Stomach smooth muscle (tissue), 2 donors: Measurements from ENCODE around the gene SPG7.

Experiments used
- H3K27ac ChIP-seq: one replicate; pipeline ENCODE4 v1.7.0; 2013; ENCODE audit warnings: mild to moderate bottlenecking, low read length, inconsistent platforms
- H3K27me3 ChIP-seq, 2 donors: one replicate each; pipeline ENCODE4 v1.7.0; 2013; ENCODE audit warnings: low read length in 2 of 2; ENCODE audit not compliant: insufficient read depth in 2 of 2, control insufficient read depth in 1 of 2
- H3K36me3 ChIP-seq, 2 donors: one replicate each; pipeline ENCODE4 v1.7.0; 2013; ENCODE audit warnings: low read length in 2 of 2; ENCODE audit not compliant: control insufficient read depth in 2 of 2, insufficient read depth in 2 of 2
- H3K4me1 ChIP-seq: one replicate; pipeline ENCODE4 v1.7.0; 2013; ENCODE audit warnings: low read length; ENCODE audit not compliant: control insufficient read depth, insufficient read depth
- H3K4me3 ChIP-seq, 2 donors: one replicate each; pipeline ENCODE4 v1.7.0; 2013; ENCODE audit warnings: low read length in 2 of 2
- H3K9ac ChIP-seq, 2 donors: one replicate each; pipeline ENCODE4 v1.7.0; 2013; ENCODE audit warnings: low read length in 2 of 2, mild to moderate bottlenecking in 1 of 2
- H3K9me3 ChIP-seq, 2 donors: one replicate each; pipeline ENCODE4 v1.7.0; 2013; ENCODE audit warnings: low read length in 2 of 2; ENCODE audit not compliant: control insufficient read depth in 2 of 2
- donor health status: healthy.
- donor health status: Pancreatic carcinoma.

SPG7 gene

DNA sequence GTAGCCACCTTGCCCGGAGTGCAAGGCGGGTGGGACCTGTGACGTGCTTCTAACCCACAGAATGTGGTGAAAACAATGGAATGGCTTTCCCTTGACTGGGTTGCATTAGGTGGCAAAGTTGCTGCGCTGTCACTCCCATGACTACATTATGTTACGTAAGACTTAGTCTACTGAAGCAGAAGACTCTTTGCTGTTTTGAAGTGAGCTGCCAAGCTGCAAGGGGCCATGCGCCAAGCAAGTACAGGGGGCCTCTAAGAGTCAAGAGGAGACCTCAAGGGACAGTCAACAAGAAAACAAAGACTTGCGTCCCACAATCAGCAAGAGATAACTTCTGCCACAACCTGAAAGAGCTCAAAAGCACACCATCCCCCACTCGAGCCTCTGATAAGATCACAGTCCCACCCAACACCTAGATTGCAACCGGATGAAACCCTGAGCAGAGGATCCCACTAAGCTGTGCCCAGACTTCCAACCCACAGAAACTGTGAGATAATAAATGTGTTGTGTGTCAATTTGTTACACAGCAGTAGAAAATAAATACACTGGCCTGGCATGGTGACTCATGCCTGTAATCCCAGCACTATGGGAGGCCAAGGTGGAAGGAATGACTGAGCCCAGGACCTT, 34.3 kb upstream of the SPG7 start:
- H3K27ac ChIP-seq: no peak overlapping the region
- H3K9ac ChIP-seq: no peak overlapping the region
- H3K27me3 ChIP-seq: no peaks in the 10 kb centered on the region
- H3K9me3 ChIP-seq: no peaks in the 10 kb centered on the region
- no peak overlapping the region for H3K4me3 ChIP-seq
- H3K4me1 ChIP-seq: peaks cover 19% of the 10 kb centered on the region
- no peaks in the 10 kb centered on the region for H3K36me3 ChIP-seq

DNA sequence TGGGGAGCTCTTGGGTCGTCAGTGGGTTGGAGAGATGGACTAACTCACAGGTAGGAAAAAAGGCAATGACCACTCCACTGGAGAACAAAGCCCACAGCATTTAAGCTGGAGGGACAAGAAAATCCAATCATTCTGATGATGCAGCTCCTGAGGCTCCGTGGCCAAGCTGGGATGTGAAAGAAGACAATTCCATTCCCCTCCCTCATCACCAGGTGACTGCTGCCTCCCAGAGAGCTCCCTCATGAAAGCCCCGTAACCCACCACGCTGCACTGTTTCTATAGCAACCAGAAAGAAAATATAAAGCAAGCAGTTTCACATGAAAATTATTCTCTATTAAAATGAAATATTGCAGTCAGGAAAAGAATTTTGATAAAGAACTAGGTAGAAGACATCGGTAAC, 33.1 kb upstream of the SPG7 start:
- H3K27ac ChIP-seq: no peak overlapping the region
- H3K4me1 ChIP-seq: peaks cover 21% of the 10 kb centered on the region

DNA sequence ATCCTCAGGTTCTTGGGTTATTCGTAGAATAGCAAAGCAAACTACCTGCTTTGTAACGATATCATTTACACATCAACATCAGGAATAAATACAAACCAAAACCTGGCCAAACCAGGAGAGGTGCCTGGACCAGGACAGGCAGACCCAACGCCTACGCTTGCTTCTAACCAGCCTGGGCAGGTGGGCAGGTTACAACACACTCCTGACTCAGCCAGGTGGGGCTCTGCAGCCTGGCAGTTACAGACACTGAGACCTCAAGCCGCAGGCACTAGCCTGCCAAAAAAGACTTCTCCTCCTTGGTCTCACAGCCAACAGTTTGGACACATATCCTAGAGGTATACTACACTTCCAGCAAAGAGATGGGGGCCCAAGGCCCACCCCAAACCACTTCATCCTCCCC, 31.8 kb upstream of the SPG7 start:
- H3K4me1 ChIP-seq: peaks cover 21% of the 10 kb centered on the region
- H3K27me3 ChIP-seq: no peaks in the 10 kb centered on the region
- no peak overlapping the region for H3K4me3 ChIP-seq
- H3K36me3 ChIP-seq: no peaks in the 10 kb centered on the region
- H3K9me3 ChIP-seq: no peaks in the 10 kb centered on the region
- no peak overlapping the region for H3K27ac ChIP-seq
- H3K9ac ChIP-seq: no peak overlapping the region

More for the DNA sequence above, 33.1 kb upstream of the SPG7 start:
- no peak overlapping the region for H3K4me3 ChIP-seq
- H3K36me3 ChIP-seq: no peaks in the 10 kb centered on the region
- no peak overlapping the region for H3K9ac ChIP-seq
- no peaks in the 10 kb centered on the region for H3K27me3 ChIP-seq
- no peaks in the 10 kb centered on the region for H3K9me3 ChIP-seq

DNA sequence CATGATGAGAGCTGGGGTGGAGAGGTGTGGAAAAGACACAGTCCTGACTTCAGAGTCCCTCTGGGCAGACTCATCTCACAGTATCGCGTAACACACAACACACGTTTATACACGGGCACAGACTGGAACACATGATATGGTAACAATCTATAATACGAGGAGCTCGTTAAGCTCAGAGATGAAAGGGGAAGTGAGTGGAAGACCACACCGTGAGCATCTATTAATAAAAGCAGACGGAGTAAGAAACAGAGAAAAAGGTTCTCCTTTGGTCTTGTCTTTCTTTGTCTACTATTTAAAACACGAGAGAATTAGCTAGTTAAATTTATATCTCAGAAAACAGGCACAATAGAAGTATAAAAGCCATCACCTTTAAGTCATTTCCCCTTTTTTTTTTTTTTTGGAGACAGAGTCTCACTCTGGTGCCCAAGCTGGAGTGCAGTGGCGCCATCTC, 31.4 kb upstream of the SPG7 start:
- Histone ChIP-seq H3K27me3 (no peaks in the 10 kb centered on the region), H3K4me1 (peaks cover 24% of the 10 kb centered on the region), H3K4me3 (no peak overlapping the region), H3K36me3 (no peaks in the 10 kb centered on the region), H3K9ac (no peak overlapping the region), H3K27ac (no peak overlapping the region), H3K9me3 (no peaks in the 10 kb centered on the region)

DNA sequence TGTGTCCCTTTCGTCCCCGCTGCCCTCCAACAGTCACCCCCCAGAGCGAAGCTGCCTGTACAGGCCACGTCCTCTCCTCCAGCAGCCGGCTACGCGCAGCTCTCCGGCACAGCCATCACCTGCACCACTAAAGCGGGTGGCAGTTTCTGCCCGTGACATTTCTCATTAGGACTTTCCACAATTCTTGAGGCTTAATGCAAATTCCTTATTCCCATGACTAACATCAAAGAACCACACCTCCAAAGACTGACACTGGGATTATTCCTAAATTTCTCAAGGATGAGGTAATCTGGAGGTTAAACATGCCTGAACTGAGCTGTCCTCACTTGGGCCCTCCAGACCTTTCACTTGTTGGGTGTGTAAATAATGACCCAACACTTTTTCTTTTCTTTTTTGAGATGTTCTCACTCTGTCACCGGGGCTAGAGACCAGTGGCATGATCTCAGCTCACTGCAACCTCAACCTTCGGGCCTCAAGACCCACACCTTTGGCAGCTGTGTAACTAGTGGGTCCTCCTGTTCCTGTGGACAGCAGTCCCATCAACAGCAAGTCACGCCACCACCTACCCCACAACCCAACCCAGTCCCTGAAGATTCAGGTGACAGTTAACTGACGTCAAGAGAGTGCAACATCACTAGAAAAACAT, 29.5 kb upstream of the SPG7 start:
- H3K27me3 ChIP-seq: no peaks in the 10 kb centered on the region
- no peak overlapping the region for H3K4me3 ChIP-seq
- H3K36me3 ChIP-seq: no peaks in the 10 kb centered on the region
- no peaks in the 10 kb centered on the region for H3K9me3 ChIP-seq
- H3K9ac ChIP-seq: no peak overlapping the region
- peaks cover 30% of the 10 kb centered on the region for H3K4me1 ChIP-seq
- H3K27ac ChIP-seq: no peak overlapping the region

DNA sequence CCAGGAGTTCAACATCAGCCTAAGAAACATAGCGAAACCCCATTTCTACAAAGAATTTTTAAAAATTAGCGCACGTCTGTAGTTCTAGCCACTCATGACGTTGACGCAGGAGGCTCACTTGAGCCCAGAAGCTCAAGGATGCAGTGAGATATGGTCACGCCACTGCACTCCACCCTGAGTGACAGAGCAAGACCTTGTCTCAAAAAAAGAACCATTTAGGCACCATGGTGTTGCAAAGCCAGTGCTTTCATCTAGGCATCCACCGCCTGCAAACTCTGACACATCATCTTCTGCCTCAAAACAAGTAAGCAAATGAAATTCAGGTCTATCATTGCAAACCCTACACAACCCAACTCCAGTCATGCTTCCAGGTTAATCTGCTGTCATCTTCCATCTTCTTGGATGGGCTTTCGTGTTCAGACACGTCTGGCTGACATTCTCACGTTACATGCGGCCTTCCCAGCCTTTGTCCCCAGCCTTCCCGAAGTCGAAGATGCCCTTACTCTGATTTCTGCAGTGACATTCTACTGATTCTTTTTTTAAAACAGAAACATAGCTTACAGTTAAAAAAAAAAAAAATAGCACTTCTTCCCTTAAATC, 26.7 kb upstream of the SPG7 start:
- no peaks in the 10 kb centered on the region for H3K9me3 ChIP-seq
- no peaks in the 10 kb centered on the region for H3K36me3 ChIP-seq
- H3K27me3 ChIP-seq: no peaks in the 10 kb centered on the region
- H3K9ac ChIP-seq: no peak overlapping the region
- no peak overlapping the region for H3K4me3 ChIP-seq
- peaks cover 32% of the 10 kb centered on the region for H3K4me1 ChIP-seq
- no peak overlapping the region for H3K27ac ChIP-seq

DNA sequence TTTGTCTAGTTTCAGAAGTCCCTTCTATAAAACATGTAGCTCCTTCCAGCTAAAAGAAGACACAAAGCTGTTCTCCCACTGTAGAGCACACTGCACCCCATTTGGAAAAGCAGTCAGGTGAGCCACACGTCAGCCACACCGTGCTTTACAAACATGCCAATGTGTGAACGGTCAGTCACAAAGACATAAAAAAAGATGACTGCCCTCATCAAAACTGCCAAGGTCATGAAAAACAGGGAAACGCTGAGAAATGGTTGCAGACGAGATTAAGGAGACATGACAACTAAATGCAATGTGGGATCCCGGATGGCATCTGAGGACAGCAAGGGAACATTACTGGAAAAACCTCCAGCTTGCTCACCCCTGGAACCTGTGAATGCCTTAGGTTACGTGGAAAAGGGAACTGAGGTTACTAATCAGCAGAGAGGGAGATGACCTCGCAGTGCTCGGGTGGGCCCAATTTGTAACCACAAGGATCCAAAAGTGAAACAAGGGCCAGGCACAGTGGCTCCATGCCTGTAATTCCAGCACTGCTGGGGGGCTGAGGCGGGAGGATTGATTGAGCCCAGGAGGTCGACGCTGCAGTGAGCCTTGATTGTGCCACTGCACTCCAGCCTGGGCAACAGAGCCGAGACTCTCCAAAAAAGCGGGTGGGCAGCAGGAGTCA, 25.9 kb upstream of the SPG7 start:
- no peak overlapping the region for H3K9ac ChIP-seq
- H3K4me3 ChIP-seq: no peak overlapping the region
- no peaks in the 10 kb centered on the region for H3K9me3 ChIP-seq
- no peaks in the 10 kb centered on the region for H3K27me3 ChIP-seq
- no peaks in the 10 kb centered on the region for H3K36me3 ChIP-seq
- no peak overlapping the region for H3K27ac ChIP-seq
- H3K4me1 ChIP-seq: peaks cover 34% of the 10 kb centered on the region

DNA sequence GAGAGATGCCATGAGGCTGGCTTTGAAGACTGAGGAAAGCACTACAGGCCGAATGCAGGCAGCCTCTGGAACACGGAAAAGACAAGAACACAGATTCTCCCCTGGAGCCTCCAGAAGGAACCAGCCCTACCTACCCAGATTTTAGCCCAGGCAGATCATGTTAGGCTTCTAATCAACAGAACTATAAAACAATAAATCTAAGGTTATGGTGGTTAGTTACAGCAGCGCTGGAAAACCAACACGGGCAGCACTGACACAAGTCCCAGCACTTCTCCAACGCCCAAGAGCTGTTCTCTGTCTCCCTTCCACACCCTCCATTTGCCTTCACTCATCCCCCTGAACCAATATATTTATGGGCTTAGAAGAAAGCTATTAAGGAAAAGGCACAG, 25.4 kb upstream of the SPG7 start:
- H3K9ac ChIP-seq: no peak overlapping the region
- H3K4me1 ChIP-seq: peaks cover 36% of the 10 kb centered on the region
- H3K36me3 ChIP-seq: no peaks in the 10 kb centered on the region
- no peak overlapping the region for H3K4me3 ChIP-seq
- no peaks in the 10 kb centered on the region for H3K9me3 ChIP-seq
- no peak overlapping the region for H3K27ac ChIP-seq
- no peaks in the 10 kb centered on the region for H3K27me3 ChIP-seq

DNA sequence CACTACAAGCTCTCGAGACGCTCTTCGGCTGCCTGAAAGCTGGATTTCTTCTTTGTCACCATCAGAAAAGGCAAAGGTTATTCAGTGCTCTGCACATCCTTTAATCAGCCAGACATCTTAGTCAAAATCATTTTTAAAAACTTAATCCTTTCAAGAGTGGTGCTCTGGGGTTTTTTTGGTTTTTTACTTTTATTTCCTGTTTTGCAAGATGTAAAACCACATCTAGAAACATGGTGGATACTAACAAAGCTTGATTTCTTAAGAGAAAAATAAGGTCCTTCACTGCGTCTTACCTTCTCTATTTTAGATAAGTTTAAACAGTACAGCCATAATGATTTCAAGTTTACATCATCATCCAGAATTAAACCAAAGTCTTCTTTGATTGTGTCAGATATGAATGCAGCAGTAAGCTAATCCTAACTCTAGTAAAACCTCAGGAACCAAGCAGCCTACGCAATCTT, 24.1 kb upstream of the SPG7 start:
- Histone ChIP-seq H3K36me3 (no peaks in the 10 kb centered on the region), H3K27ac (no peak overlapping the region), H3K4me3 (no peak overlapping the region), H3K27me3 (no peaks in the 10 kb centered on the region), H3K4me1 (peaks cover 39% of the 10 kb centered on the region), H3K9me3 (no peaks in the 10 kb centered on the region), H3K9ac (no peak overlapping the region)

DNA sequence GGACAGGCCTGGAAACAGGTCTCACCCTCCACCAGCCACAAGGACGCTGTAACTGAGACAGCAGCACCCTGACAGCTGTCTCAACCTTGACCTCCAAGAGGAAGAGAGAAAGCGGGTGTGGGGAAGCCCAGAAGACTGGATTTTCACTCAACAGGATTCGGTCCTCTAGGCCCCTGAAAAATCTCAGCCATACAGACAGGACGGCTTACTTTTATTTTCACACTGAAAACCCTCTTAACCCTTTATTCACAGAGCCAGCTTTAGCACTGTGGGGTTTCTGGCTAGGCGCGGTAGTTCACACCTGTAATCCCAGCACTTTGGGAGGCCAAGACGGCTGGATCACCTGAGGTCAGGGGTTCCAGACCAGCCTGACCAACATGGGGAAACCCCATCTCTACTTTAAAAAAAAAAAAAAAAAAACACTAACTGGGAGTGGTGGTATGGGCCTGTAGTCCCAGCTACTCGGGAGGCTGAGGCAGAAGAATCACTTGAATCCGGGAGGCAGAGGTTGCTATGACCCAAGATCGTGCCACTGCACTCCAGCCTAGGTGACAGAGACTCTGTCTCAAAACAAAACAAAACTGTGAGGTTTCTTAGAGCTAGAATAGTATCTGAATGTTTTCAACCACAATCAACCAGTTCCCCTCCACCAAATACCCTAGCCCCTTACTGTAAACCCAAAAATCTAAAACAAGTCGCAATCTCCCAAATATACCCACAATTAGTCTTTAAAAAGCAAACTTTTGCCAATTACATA, 23.1 kb upstream of the SPG7 start:
- Histone ChIP-seq H3K27me3 (no peaks in the 10 kb centered on the region), H3K4me1 (peaks cover 38% of the 10 kb centered on the region), H3K27ac (no peak overlapping the region), H3K9me3 (no peaks in the 10 kb centered on the region), H3K9ac (no peak overlapping the region), H3K36me3 (no peaks in the 10 kb centered on the region), H3K4me3 (no peak overlapping the region)
